ENCODE data around the gene LRRC26. TPM values are rescaled to one million over a fixed set of nuclear protein-coding genes. Genes with fewer than 3 reads are reported as not detected.
"Not testable (repeated sequence)": the region's sequence is repeated elsewhere in the genome, so short reads cannot be mapped to it uniquely, and the experiment has no call there.

Gene LRRC26
- polyA plus RNA-seq, 10 donors: not detected

DNA sequence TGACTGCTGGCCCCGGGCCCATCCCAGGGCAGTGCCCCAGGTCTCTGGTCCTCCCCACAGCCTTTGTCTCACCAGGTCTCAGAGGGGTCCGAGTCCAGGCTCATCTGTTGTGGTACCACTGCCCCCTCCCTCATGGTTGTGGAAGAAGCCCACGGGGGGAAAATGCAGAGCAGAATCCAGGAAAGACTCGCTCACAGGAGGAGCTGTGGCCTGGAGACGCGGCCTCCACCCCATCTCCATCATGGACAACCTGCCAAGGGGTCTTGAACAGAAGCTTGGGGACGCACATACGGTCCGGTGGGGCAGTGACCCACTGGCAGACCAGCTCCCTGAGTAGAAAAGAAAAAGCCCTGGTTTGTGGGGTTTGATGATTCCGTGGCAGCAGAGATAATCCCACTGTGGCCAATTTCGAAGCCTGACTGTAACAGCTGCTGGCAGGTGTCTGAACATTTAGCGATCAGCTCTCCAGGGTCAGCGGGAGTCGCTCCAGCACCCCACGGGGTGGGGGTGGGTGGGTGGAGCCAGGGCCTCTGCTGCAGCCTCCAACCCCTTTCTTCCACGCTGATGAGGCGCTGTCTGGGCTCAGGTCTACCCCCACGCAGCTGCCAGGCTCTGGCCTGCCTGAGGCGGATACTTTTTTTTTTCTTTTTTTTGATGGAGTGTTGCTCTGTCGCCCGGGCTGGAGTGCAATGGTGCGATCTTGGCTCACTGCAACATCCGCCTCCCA, 32.8 kb downstream of the LRRC26 start:
- DNase-seq: no peak

GRCh38 chr9:137136261-137136880, 33.5 kb downstream of the LRRC26 start:
- no peak for DNase-seq

- not testable (repeated sequence) for DNase-seq
Observed at GRCh38 chr9:137135154-137135553, 34.7 kb downstream of the LRRC26 start.

DNA sequence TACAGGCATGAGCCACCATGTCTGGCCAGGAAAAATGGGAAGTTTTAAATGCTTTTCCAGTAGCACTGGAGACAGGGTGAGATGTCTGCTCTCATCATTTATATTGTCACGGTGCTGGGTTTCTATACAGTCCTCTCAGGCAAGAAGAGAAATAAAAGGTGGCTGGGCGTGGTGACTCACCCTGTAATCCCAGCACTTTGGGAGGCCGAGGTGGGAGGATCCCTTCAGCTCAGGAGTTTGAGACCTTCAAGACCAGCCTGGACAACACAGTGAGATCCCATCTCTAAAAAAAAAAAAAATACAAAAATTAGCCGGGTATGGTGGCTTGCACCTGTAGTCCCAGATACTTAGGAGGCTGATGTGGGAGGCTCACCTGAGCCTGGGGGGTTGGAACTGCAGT, 35.7 kb downstream of the LRRC26 start:
- no peak for DNase-seq

- DNase-seq: no peak
Observed at GRCh38 chr9:137130176-137130755, 39.6 kb downstream of the LRRC26 start.

DNA sequence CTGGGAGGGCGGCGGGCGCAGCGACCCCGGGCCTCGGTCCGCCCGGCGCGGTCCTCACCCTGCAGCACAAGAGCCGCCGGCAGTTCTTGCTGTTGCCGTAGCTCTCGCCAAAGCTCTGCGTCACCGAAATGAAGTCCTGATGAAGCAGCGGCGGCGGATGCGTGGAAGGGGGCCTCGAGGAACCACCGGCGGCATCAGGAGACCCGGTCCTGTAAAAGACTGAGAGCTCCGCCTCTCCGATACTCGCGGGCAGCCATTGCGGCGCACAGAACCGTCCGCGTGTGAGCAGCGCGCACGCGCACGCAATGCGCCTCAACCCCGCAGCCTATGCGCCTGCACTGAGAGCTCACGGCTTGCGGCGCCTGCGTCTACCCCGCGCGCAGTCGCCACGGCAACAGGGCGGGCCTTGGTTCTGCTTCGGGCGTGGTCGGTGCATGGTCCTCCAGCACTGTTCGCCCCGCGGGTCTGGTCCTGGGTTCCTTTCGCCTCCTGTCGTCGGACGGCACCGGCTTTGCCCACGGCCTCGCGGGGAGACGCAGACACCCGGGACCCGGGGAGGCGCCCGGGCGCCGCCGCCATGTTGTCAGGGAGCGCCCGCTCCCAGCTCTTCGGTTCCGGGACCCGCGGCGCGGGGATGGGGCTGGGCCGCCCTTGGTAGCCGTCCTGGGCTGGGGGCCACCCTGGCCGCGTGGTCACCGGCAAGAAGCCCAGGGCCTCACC, 40.2 kb downstream of the LRRC26 start:
- peak; percentile 83 to 95 (median 90) for DNase-seq

- DNase-seq: no peak
Observed at GRCh38 chr9:137128862-137129455, 40.9 kb downstream of the LRRC26 start.

- DNase-seq: no peak
Observed at GRCh38 chr9:137128158-137128861, 41.5 kb downstream of the LRRC26 start.

DNA sequence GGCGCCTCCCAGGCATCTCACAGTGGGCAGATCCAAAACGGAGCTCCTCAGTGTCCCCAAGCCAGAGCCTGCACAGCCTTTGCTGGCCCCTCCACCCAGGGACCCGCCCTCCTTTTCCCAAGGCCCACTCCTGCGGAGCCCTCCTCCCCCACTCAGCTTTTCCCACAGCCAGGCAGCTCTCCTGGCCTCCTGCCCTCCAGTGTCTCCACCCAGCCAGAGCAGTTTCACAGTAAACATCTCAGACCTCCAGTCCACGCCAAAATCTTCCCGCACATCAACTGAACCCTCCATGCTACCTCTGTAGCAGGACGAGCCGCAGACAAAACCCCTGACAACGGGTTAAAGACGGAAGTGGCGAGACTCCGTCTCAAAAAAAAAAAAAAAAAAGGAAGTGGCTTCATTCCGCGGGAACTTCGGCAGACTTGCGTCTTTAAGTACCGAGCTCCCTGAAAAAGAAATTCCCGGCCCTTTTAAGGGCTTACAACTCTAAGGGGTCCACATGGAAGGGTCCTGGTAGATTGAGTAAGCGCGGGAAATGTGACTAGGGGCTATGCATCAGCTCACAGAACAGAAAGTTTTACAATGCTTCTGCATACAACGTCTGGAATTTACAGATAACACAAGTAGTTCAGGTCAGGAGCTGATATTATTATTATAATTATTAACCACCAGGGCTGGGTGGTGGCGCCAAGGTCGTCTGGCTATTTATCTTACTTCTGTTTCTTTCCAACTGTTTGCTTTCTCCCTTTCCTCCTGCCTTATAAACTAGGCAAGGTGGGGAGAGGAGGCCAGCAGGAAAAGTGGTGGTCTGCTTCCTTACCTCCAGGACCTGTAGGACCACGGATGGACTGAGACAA, 42.3 kb downstream of the LRRC26 start:
- no peak for DNase-seq

- no peak for DNase-seq
Observed at GRCh38 chr9:137126786-137127185, 43.1 kb downstream of the LRRC26 start.

- not testable (repeated sequence) for DNase-seq
Observed at GRCh38 chr9:137123952-137124462, 45.8 kb downstream of the LRRC26 start.

- DNase-seq: no peak
Observed at GRCh38 chr9:137123468-137123837, 46.4 kb downstream of the LRRC26 start.

DNA sequence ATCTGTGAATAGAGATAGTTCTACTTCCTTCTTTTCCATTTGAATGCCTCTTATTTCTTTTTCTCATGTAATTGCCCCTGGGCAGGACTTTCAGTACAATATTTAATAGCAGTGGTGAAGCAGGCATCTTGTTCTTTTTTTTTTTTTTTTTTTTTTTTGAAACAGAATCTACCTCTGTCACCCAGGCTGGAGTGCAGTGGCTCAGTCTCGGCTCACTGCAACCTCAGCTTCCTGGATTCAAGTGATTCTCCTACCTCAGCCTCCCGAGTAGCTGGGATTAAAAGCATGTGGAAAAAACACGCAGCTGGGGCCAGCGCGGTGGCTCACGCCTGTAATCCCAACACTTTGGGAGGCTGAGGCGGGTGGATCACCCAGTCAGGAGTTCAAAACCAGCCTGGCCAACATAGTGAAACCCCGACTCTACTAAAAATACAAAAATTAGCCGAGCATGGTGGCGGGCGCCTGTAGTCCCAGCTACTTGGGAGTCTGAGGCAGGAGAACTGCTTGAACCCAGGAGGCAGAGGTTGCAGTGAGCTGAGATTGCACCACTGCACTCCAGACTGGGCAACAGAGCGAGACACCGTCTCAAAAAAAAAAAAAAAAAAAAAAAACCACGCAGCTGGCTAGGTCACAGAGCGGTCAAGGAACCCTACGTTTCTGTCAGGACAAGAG, 46.9 kb downstream of the LRRC26 start:
- DNase-seq: not testable (repeated sequence)

DNA sequence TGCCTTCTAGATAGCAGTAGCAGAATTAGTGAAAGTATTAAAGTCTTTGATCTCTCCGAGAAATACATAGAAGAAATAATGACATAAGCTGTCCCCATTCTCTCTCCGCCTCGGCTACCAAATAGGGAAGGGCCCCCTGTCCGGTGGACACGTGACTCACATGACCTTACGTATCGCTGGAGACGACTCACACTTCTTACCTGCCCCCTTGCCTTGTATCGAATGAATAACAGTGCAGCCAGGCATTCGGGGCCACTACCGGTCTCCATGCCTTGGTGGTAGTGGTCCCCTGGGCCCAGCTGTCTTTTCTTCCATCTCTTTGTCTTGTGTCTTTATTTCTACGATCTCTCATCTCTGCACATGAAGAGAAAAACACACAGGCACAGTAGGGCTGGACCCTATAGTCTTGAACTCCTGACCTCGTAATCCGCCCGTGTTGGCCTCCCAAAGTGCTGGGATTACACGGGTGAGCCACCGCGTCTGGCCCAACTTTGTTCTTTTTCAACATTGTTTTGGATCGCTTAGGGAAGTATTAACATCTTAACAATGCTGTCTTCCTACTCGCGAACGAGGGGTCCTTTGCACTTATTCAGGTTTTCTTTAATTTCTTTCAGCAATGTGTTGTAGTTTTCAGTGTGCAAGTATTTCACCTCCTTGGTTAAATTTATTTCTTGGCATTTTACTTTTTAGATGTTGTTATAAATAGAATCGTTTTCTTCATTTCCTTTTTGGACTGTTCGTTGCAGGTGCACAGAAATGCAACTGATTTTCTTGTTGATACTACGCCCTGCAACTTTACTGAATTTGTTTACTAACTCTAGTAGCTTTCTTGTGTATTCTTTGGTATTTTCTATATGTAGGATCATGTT, 47.7 kb downstream of the LRRC26 start:
- DNase-seq: not testable (repeated sequence)
